Activated CD4-positive, alpha-beta memory T cell treated with anti-CD3 and anti-CD28 coated beads for 36 hours (primary cell): ENCODE measurements around the gene CADPS2. TPM values are rescaled to one million over a fixed set of nuclear protein-coding genes. Genes with fewer than 3 reads are reported as not detected.

Source experiments
- CTCF ChIA-PET: fragments of 350-600 bp; sonication (Branson Sonifier 250); formaldehyde crosslinking; loops from one replicate; lab custom pipeline; 2021; ENCODE audit warnings: antibody characterized with exemption, inconsistent platforms; lab: Charles Lee
- POLR2A ChIA-PET: fragments of 350-600 bp; sonication (Branson Sonifier 250); formaldehyde crosslinking; loops from one replicate; lab custom pipeline; 2021; ENCODE audit warnings: antibody characterized with exemption; lab: Charles Lee
- DNase-seq: peaks from one replicate; pipeline ENCODE4 v3.0.0-alpha.2; 2020
- H3K27ac Mint-ChIP-seq: one replicate; pipeline ENCODE4 v1.8.0; 2021; ENCODE audit warnings: mixed read lengths
- H3K27me3 Mint-ChIP-seq: one replicate; pipeline ENCODE4 v1.8.0; 2021; ENCODE audit warnings: mixed read lengths
- H3K36me3 Mint-ChIP-seq: one replicate; pipeline ENCODE4 v1.8.0; 2021; ENCODE audit warnings: mixed read lengths
- H3K4me1 Mint-ChIP-seq: one replicate; pipeline ENCODE4 v1.8.0; 2021; ENCODE audit warnings: low read depth, mixed read lengths
- H3K4me3 Mint-ChIP-seq: one replicate; pipeline ENCODE4 v1.8.0; 2021; ENCODE audit warnings: mild to moderate bottlenecking, mixed read lengths
- H3K9me3 Mint-ChIP-seq: one replicate; pipeline ENCODE4 v1.8.0; 2021; ENCODE audit warnings: mixed read lengths
- intact Hi-C: fragments of 100-400 bp; cut with micrococcal nuclease; formaldehyde crosslinking; loops from one replicate; pipeline ENCODE4 v1.15.1; 2023
- total RNA-seq, 2 experiments: library from RNA; stranded (reverse); gene quantifications; one replicate each; pipeline ENCODE4 v1.2.3, GENCODE V29; 2021

The CADPS2 gene
- total RNA-seq, 2 experiments from 2014 or later: not detected

GRCh38 chr7:122633472-122633871, 252.8 kb downstream of the CADPS2 start:
- intact Hi-C loops: no loop called here
- ChIA-PET CTCF (no interaction called here), POLR2A (no interaction called here)
- no peak for DNase-seq
- Mint-ChIP-seq H3K27ac (no peak overlapping the region), H3K4me1 (no peaks in the 10 kb centered on the region), H3K27me3 (no peaks in the 10 kb centered on the region), H3K4me3 (no peak overlapping the region), H3K9me3 (peaks cover 15% of the 10 kb centered on the region), H3K36me3 (no peaks in the 10 kb centered on the region)

- no peaks in the 10 kb centered on the region for H3K36me3 Mint-ChIP-seq
- ChIA-PET POLR2A (no interaction called here), CTCF (no interaction called here)
- no peak for DNase-seq
- H3K9me3 Mint-ChIP-seq: peaks cover 12% of the 10 kb centered on the region
- H3K27ac Mint-ChIP-seq: no peak overlapping the region
- H3K4me1 Mint-ChIP-seq: no peaks in the 10 kb centered on the region
- intact Hi-C loops: no loop called here
- H3K4me3 Mint-ChIP-seq: no peak overlapping the region
- no peaks in the 10 kb centered on the region for H3K27me3 Mint-ChIP-seq
Measured at GRCh38 chr7:122632238-122632637, 254.0 kb downstream of the CADPS2 start.

- Mint-ChIP-seq H3K27me3 (no peaks in the 10 kb centered on the region), H3K4me1 (no peaks in the 10 kb centered on the region), H3K36me3 (no peaks in the 10 kb centered on the region), H3K9me3 (peaks cover 16% of the 10 kb centered on the region), H3K4me3 (no peak overlapping the region), H3K27ac (no peak overlapping the region)
- intact Hi-C loops: no loop called here
- ChIA-PET POLR2A (no interaction called here), CTCF (no interaction called here)
- DNase-seq: no peak
Measured at GRCh38 chr7:122629412-122629953, 256.8 kb downstream of the CADPS2 start.

- DNase-seq: no peak
- no peaks in the 10 kb centered on the region for H3K27me3 Mint-ChIP-seq
- no peaks in the 10 kb centered on the region for H3K4me1 Mint-ChIP-seq
- no peak overlapping the region for H3K4me3 Mint-ChIP-seq
- no peaks in the 10 kb centered on the region for H3K36me3 Mint-ChIP-seq
- POLR2A ChIA-PET: no interaction called here
- no peak overlapping the region for H3K27ac Mint-ChIP-seq
- CTCF ChIA-PET: no interaction called here
- H3K9me3 Mint-ChIP-seq: peaks cover 19% of the 10 kb centered on the region
- intact Hi-C loops: no loop called here
Measured at GRCh38 chr7:122628651-122629411, 257.4 kb downstream of the CADPS2 start.

- H3K27ac Mint-ChIP-seq: no peak overlapping the region
- H3K9me3 Mint-ChIP-seq: peaks cover 15% of the 10 kb centered on the region
- DNase-seq: no peak
- H3K4me1 Mint-ChIP-seq: no peaks in the 10 kb centered on the region
- intact Hi-C loops: no loop called here
- H3K36me3 Mint-ChIP-seq: no peaks in the 10 kb centered on the region
- ChIA-PET POLR2A (no interaction called here), CTCF (no interaction called here)
- no peaks in the 10 kb centered on the region for H3K27me3 Mint-ChIP-seq
- H3K4me3 Mint-ChIP-seq: no peak overlapping the region
Measured at GRCh38 chr7:122626785-122627184, 259.5 kb downstream of the CADPS2 start.

- Mint-ChIP-seq H3K4me3 (no peak overlapping the region), H3K36me3 (no peaks in the 10 kb centered on the region), H3K4me1 (no peaks in the 10 kb centered on the region), H3K27me3 (no peaks in the 10 kb centered on the region), H3K27ac (no peak overlapping the region), H3K9me3 (peaks cover 15% of the 10 kb centered on the region)
- POLR2A ChIA-PET: no interaction called here
- CTCF ChIA-PET: no interaction called here
- no peak for DNase-seq
- intact Hi-C loops: no loop called here
Measured at GRCh38 chr7:122622682-122623081, 263.6 kb downstream of the CADPS2 start.

- Mint-ChIP-seq H3K27me3 (no peaks in the 10 kb centered on the region), H3K36me3 (no peaks in the 10 kb centered on the region), H3K4me3 (no peak overlapping the region), H3K9me3 (peaks cover 4% of the 10 kb centered on the region), H3K27ac (no peak overlapping the region), H3K4me1 (no peaks in the 10 kb centered on the region)
- intact Hi-C loops: no loop called here
- DNase-seq: no peak
- ChIA-PET CTCF (no interaction called here), POLR2A (no interaction called here)
Measured at GRCh38 chr7:122619664-122620063, 266.6 kb downstream of the CADPS2 start.

GRCh38 chr7:122618585-122619189, 267.6 kb downstream of the CADPS2 start:
- Mint-ChIP-seq H3K27me3 (no peaks in the 10 kb centered on the region), H3K4me1 (no peaks in the 10 kb centered on the region), H3K9me3 (no peaks in the 10 kb centered on the region), H3K27ac (no peak overlapping the region), H3K36me3 (no peaks in the 10 kb centered on the region), H3K4me3 (no peak overlapping the region)
- ChIA-PET POLR2A (interaction anchor here (0.6 kb wide), 1 partner anchor 56 kb away, joined by 4 read pairs; no protein-coding TSS in a partner anchor), CTCF (no interaction called here)
- intact Hi-C loops: no loop called here
- no peak for DNase-seq

GRCh38 chr7:122616951-122617350, 269.3 kb downstream of the CADPS2 start:
- H3K36me3 Mint-ChIP-seq: no peaks in the 10 kb centered on the region
- DNase-seq: no peak
- no peaks in the 10 kb centered on the region for H3K27me3 Mint-ChIP-seq
- CTCF ChIA-PET: no interaction called here
- POLR2A ChIA-PET: no interaction called here
- H3K9me3 Mint-ChIP-seq: no peaks in the 10 kb centered on the region
- H3K4me1 Mint-ChIP-seq: no peaks in the 10 kb centered on the region
- no peak overlapping the region for H3K27ac Mint-ChIP-seq
- intact Hi-C loops: no loop called here
- no peak overlapping the region for H3K4me3 Mint-ChIP-seq

- ChIA-PET POLR2A (no interaction called here), CTCF (no interaction called here)
- no peaks in the 10 kb centered on the region for H3K27me3 Mint-ChIP-seq
- no peak for DNase-seq
- H3K36me3 Mint-ChIP-seq: no peaks in the 10 kb centered on the region
- H3K27ac Mint-ChIP-seq: no peak overlapping the region
- peaks cover 6% of the 10 kb centered on the region for H3K9me3 Mint-ChIP-seq
- H3K4me1 Mint-ChIP-seq: no peaks in the 10 kb centered on the region
- no peak overlapping the region for H3K4me3 Mint-ChIP-seq
- intact Hi-C loops: no loop called here
Measured at GRCh38 chr7:122605929-122606328, 280.3 kb downstream of the CADPS2 start.

- ChIA-PET CTCF (no interaction called here), POLR2A (no interaction called here)
- Mint-ChIP-seq H3K27me3 (no peaks in the 10 kb centered on the region), H3K4me1 (no peaks in the 10 kb centered on the region), H3K4me3 (no peak overlapping the region), H3K9me3 (peaks cover 3% of the 10 kb centered on the region), H3K36me3 (no peaks in the 10 kb centered on the region), H3K27ac (no peak overlapping the region)
- no peak for DNase-seq
- intact Hi-C loops: no loop called here
Measured at GRCh38 chr7:122604251-122604650, 282.0 kb downstream of the CADPS2 start.

GRCh38 chr7:122602800-122603199, 283.5 kb downstream of the CADPS2 start:
- intact Hi-C loops: no loop called here
- CTCF ChIA-PET: no interaction called here
- peaks cover 3% of the 10 kb centered on the region for H3K9me3 Mint-ChIP-seq
- no peak overlapping the region for H3K4me3 Mint-ChIP-seq
- POLR2A ChIA-PET: no interaction called here
- H3K36me3 Mint-ChIP-seq: no peaks in the 10 kb centered on the region
- DNase-seq: no peak
- H3K27ac Mint-ChIP-seq: no peak overlapping the region
- no peaks in the 10 kb centered on the region for H3K4me1 Mint-ChIP-seq
- no peaks in the 10 kb centered on the region for H3K27me3 Mint-ChIP-seq

- Mint-ChIP-seq H3K4me1 (no peaks in the 10 kb centered on the region), H3K27me3 (no peaks in the 10 kb centered on the region), H3K27ac (no peak overlapping the region), H3K36me3 (no peaks in the 10 kb centered on the region), H3K9me3 (peaks cover 2% of the 10 kb centered on the region), H3K4me3 (no peak overlapping the region)
- no peak for DNase-seq
- intact Hi-C loops: no loop called here
- CTCF ChIA-PET: no interaction called here
- POLR2A ChIA-PET: no interaction called here
Measured at GRCh38 chr7:122600630-122601029, 285.6 kb downstream of the CADPS2 start.
